Esophagus squamous epithelium (tissue), 4 donors: ENCODE results near the gene EDAR.

Experiments
- POLR2A ChIP-seq, 4 donors: fragments of 450-650 bp; IDR thresholded peaks; one replicate each; pipeline ENCODE4 v1.6.1; 2017; ENCODE audit warnings: antibody characterized with exemption in 4 of 4, mild to moderate bottlenecking in 4 of 4, moderate library complexity in 3 of 4
- TF ChIP-seq, protein P1 (sequence below), 6 experiments: fragments of 450-650 bp in 4 of 6; fragments of 200-600 bp in 2 of 6; sonication (generic) in 2 of 6; IDR thresholded peaks; one replicate each; pipeline ENCODE4 v1.5.1; 2016 to 2019; ENCODE audit warnings: antibody characterized with exemption in 6 of 6, mild to moderate bottlenecking in 4 of 6, moderate library complexity in 4 of 6

DNA sequence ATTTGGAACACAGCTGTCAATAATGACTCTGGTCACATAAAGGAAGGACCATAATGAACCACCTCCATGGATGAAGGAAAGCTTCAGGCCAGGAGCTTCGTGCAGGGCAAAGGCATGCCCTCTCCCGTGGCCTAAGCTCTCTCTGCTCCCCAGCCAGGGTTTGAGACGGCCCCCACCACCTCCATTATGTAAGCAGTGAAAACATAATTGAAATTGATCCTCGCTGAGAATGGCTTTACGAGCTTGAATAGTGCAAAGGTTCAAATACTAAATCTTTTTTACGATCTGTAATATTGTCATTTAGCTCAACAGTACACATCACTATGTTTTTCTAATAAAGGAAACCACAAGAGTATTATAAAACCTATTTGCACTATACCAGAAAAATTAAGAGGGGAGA, 5.2 kb upstream of the EDAR start:
- TF ChIP-seq POLR2A (IDR thresholded peaks at IDR 0.05): no peak
- TF ChIP-seq, protein P1, sequence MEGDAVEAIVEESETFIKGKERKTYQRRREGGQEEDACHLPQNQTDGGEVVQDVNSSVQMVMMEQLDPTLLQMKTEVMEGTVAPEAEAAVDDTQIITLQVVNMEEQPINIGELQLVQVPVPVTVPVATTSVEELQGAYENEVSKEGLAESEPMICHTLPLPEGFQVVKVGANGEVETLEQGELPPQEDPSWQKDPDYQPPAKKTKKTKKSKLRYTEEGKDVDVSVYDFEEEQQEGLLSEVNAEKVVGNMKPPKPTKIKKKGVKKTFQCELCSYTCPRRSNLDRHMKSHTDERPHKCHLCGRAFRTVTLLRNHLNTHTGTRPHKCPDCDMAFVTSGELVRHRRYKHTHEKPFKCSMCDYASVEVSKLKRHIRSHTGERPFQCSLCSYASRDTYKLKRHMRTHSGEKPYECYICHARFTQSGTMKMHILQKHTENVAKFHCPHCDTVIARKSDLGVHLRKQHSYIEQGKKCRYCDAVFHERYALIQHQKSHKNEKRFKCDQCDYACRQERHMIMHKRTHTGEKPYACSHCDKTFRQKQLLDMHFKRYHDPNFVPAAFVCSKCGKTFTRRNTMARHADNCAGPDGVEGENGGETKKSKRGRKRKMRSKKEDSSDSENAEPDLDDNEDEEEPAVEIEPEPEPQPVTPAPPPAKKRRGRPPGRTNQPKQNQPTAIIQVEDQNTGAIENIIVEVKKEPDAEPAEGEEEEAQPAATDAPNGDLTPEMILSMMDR (IDR thresholded peaks at IDR 0.05): no peak
